ENCODE results near the gene KIF6.

KIF6 gene

GRCh38 chr6:39568896-39569295, 156.3 kb downstream of the KIF6 start:
- no peak overlapping the region for H3K4me2 ChIP-seq (ENCODE audit: low read length)
- no peaks in the 10 kb centered on the region for H3K79me2 ChIP-seq (ENCODE audit: insufficient read depth, low read length)
- no peaks in the 10 kb centered on the region for H3K9me3 ChIP-seq (ENCODE audit: low read length)
- H3F3A ChIP-seq (ENCODE audit: insufficient read depth, low read length), result no peaks in the 10 kb centered on the region
- no peaks in the 10 kb centered on the region for H4K20me1 ChIP-seq (ENCODE audit: insufficient read depth, low read length)
- TF ChIP-seq CTCF (IDR thresholded peaks at IDR 0.05; ENCODE audit: low read length) (no peak), EZH2 (IDR thresholded peaks at IDR 0.05; ENCODE audit: borderline replicate concordance, low read length) (no peak)
- H3K4me3 ChIP-seq (ENCODE audit: low read depth, low read length, poor library complexity, severe bottlenecking), result no peak overlapping the region
- H3K9me2 ChIP-seq (ENCODE audit: low read depth, low read length), result no peaks in the 10 kb centered on the region
- no peaks in the 10 kb centered on the region for H3K27me3 ChIP-seq (ENCODE audit: insufficient read depth, low read length)
- no peak overlapping the region for H3K27ac ChIP-seq (ENCODE audit: low read depth, low read length, poor library complexity, severe bottlenecking)
- no peak overlapping the region for H3K9ac ChIP-seq (ENCODE audit: low read length)
- H3K4me1 ChIP-seq (ENCODE audit: insufficient read depth, low read length, severe bottlenecking), result no peaks in the 10 kb centered on the region
- no peak overlapping the region for H2AFZ ChIP-seq (ENCODE audit: low read length)
- H3K36me3 ChIP-seq (ENCODE audit: insufficient read depth, low read length), result no peaks in the 10 kb centered on the region

GRCh38 chr6:39567091-39567490, 158.1 kb downstream of the KIF6 start:
- Histone ChIP-seq H4K20me1 (ENCODE audit: insufficient read depth, low read length) (no peaks in the 10 kb centered on the region), H3K36me3 (ENCODE audit: insufficient read depth, low read length) (no peaks in the 10 kb centered on the region), H3K27ac (ENCODE audit: low read depth, low read length, poor library complexity, severe bottlenecking) (no peak overlapping the region), H3K79me2 (ENCODE audit: insufficient read depth, low read length) (no peaks in the 10 kb centered on the region), H3K9me2 (ENCODE audit: low read depth, low read length) (no peaks in the 10 kb centered on the region), H3F3A (ENCODE audit: insufficient read depth, low read length) (no peaks in the 10 kb centered on the region), H3K4me2 (ENCODE audit: low read length) (no peak overlapping the region), H3K4me1 (ENCODE audit: insufficient read depth, low read length, severe bottlenecking) (no peaks in the 10 kb centered on the region), H3K27me3 (ENCODE audit: insufficient read depth, low read length) (no peaks in the 10 kb centered on the region), H3K4me3 (ENCODE audit: low read depth, low read length, poor library complexity, severe bottlenecking) (no peak overlapping the region), H2AFZ (ENCODE audit: low read length) (no peak overlapping the region), H3K9me3 (ENCODE audit: low read length) (no peaks in the 10 kb centered on the region), H3K9ac (ENCODE audit: low read length) (no peak overlapping the region)
- no peak for TF ChIP-seq EZH2 (IDR thresholded peaks at IDR 0.05; ENCODE audit: borderline replicate concordance, low read length)

- no peak overlapping the region for H3K9ac ChIP-seq (ENCODE audit: low read length)
- no peaks in the 10 kb centered on the region for H3K9me3 ChIP-seq (ENCODE audit: low read length)
- no peaks in the 10 kb centered on the region for H3K36me3 ChIP-seq (ENCODE audit: insufficient read depth, low read length)
- no peak overlapping the region for H3K4me2 ChIP-seq (ENCODE audit: low read length)
- no peaks in the 10 kb centered on the region for H3K79me2 ChIP-seq (ENCODE audit: insufficient read depth, low read length)
- no peak overlapping the region for H3K4me3 ChIP-seq (ENCODE audit: low read depth, low read length, poor library complexity, severe bottlenecking)
- no peak for TF ChIP-seq CTCF (IDR thresholded peaks at IDR 0.05; ENCODE audit: low read length)
- TF ChIP-seq EZH2 (IDR thresholded peaks at IDR 0.05; ENCODE audit: borderline replicate concordance, low read length), result no peak
- H3F3A ChIP-seq (ENCODE audit: insufficient read depth, low read length), result no peaks in the 10 kb centered on the region
- no peaks in the 10 kb centered on the region for H3K9me2 ChIP-seq (ENCODE audit: low read depth, low read length)
- no peaks in the 10 kb centered on the region for H4K20me1 ChIP-seq (ENCODE audit: insufficient read depth, low read length)
- H3K27ac ChIP-seq (ENCODE audit: low read depth, low read length, poor library complexity, severe bottlenecking), result no peak overlapping the region
- no peak overlapping the region for H2AFZ ChIP-seq (ENCODE audit: low read length)
- no peaks in the 10 kb centered on the region for H3K27me3 ChIP-seq (ENCODE audit: insufficient read depth, low read length)
- H3K4me1 ChIP-seq (ENCODE audit: insufficient read depth, low read length, severe bottlenecking), result no peaks in the 10 kb centered on the region
These were observed 158.8 kb downstream of the KIF6 start for GRCh38 chr6:39566456-39566855.

GRCh38 chr6:39565956-39566355, 159.3 kb downstream of the KIF6 start:
- TF ChIP-seq EZH2 (IDR thresholded peaks at IDR 0.05; ENCODE audit: borderline replicate concordance, low read length) (no peak), CTCF (IDR thresholded peaks at IDR 0.05; ENCODE audit: low read length) (no peak)
- Histone ChIP-seq H3K27ac (ENCODE audit: low read depth, low read length, poor library complexity, severe bottlenecking) (no peak overlapping the region), H3F3A (ENCODE audit: insufficient read depth, low read length) (no peaks in the 10 kb centered on the region), H3K4me3 (ENCODE audit: low read depth, low read length, poor library complexity, severe bottlenecking) (no peak overlapping the region), H3K9ac (ENCODE audit: low read length) (no peak overlapping the region), H3K27me3 (ENCODE audit: insufficient read depth, low read length) (no peaks in the 10 kb centered on the region), H3K9me3 (ENCODE audit: low read length) (no peaks in the 10 kb centered on the region), H3K79me2 (ENCODE audit: insufficient read depth, low read length) (no peaks in the 10 kb centered on the region), H3K36me3 (ENCODE audit: insufficient read depth, low read length) (no peaks in the 10 kb centered on the region), H2AFZ (ENCODE audit: low read length) (no peak overlapping the region), H4K20me1 (ENCODE audit: insufficient read depth, low read length) (no peaks in the 10 kb centered on the region), H3K4me2 (ENCODE audit: low read length) (no peak overlapping the region), H3K9me2 (ENCODE audit: low read depth, low read length) (no peaks in the 10 kb centered on the region), H3K4me1 (ENCODE audit: insufficient read depth, low read length, severe bottlenecking) (no peaks in the 10 kb centered on the region)

Measured in OCI-LY1 (cell line).